Right lobe of liver (tissue), 6 donors: ENCODE data around the gene LMBRD2. TPM values are rescaled to one million over a fixed set of nuclear protein-coding genes. Genes with fewer than 3 reads are reported as not detected.
"Not testable (repeated sequence)": the region's sequence is repeated elsewhere in the genome, so short reads cannot be mapped to it uniquely, and the experiment has no call there.

Experiments used
- ATAC-seq, 4 donors: fragments of 200-7000 bp; cut with Tn5 transposase; one replicate each; pipeline ENCODE4 v1.9.1; 2020; ENCODE audit warnings: mild to moderate bottlenecking in 4 of 4, moderate library complexity in 4 of 4
- DNase-seq, 3 donors: peaks; one replicate each; pipeline ENCODE4 v3.0.0-alpha.2; 2020
- H3K27ac ChIP-seq, 3 donors: fragments of 200-600 bp; one replicate each; pipeline ENCODE4 v1.8.0; 2022
- H3K27me3 ChIP-seq, 2 donors: fragments of 200-600 bp; one replicate each; pipeline ENCODE4 v1.8.0; 2022
- H3K36me3 ChIP-seq, 4 donors: fragments of 200-600 bp; sonication (generic) in 1 of 4; one replicate each; pipeline versions ENCODE4 v1.5.1 to v1.8.0; 2017 to 2022; ENCODE audit warnings: control low read depth in 1 of 4
- H3K4me1 ChIP-seq, 4 donors: fragments of 200-600 bp; sonication (generic) in 1 of 4; one replicate each; pipeline versions ENCODE4 v1.5.1 to v1.8.0; 2017 to 2022; ENCODE audit warnings: control low read depth in 1 of 4
- H3K4me3 ChIP-seq, 3 donors: fragments of 200-600 bp; one replicate each; pipeline ENCODE4 v1.8.0; 2022
- H3K9me3 ChIP-seq, 4 donors: fragments of 200-600 bp; sonication (generic) in 1 of 4; one replicate each; pipeline versions ENCODE4 v1.5.1 to v1.8.0; 2017 to 2022; ENCODE audit warnings: control low read depth in 1 of 4
- POLR2A ChIP-seq: fragments of 450-650 bp; IDR thresholded peaks from one replicate; pipeline ENCODE4 v1.6.1; 2017; ENCODE audit warnings: antibody characterized with exemption, mild to moderate bottlenecking
- WGBS: methylation state at CpG from one replicate; pipeline ENCODE4 v1.1.6; 2018; ENCODE audit warnings: low coverage, low lambda C conversion rate; ENCODE audit not compliant: insufficient coverage; ENCODE audit errors: missing lambda C conversion rate; 5-methylcytosine and 5-hydroxymethylcytosine counted together
- intact Hi-C, 2 donors: fragments of 100-400 bp; cut with DNase I; formaldehyde crosslinking; loops; one replicate each; pipeline versions ENCODE4 v1.11.2 to v1.14.1; 2022
- total RNA-seq, 6 experiments: library from RNA; depleted of rRNA in 2 of 6; stranded (reverse); fragments of >200 nt in 2 of 6; fragmentation: NEBNext Ultra II Directional in 3 of 6; extraction: Animal tissue kit (Norgen Biotek cat#: 25700) in 3 of 6; gene quantifications; one replicate each; pipeline versions ENCODE4 v1.1.0 to v1.2.4, GENCODE V29; 2016 to 2023
- TF ChIP-seq, protein P1 (sequence below), 4 donors: fragments of 200-600 bp in 3 of 4; fragments of 450-650 bp in 1 of 4; IDR thresholded peaks; one replicate each; pipeline versions ENCODE4 v1.5.1 to v1.8.0; 2016 to 2022; ENCODE audit warnings: antibody characterized with exemption in 4 of 4, mild to moderate bottlenecking in 2 of 4
- donor health status: DM: no; HTN: yes; CAD: no.
- donor health status: DM: no; HTN: no; CAD: no.
- donor health status: DM: no; HTN: no; CAD: no.
- donor health status: DM: no; HTN: yes; CAD: no.
- donor health status: DM: no; HTN: yes; CAD: no.

LMBRD2 gene
- total RNA-seq, 6 experiments from 2014 or later: 8.0 to 13.0 (median 10.5) TPM

DNA sequence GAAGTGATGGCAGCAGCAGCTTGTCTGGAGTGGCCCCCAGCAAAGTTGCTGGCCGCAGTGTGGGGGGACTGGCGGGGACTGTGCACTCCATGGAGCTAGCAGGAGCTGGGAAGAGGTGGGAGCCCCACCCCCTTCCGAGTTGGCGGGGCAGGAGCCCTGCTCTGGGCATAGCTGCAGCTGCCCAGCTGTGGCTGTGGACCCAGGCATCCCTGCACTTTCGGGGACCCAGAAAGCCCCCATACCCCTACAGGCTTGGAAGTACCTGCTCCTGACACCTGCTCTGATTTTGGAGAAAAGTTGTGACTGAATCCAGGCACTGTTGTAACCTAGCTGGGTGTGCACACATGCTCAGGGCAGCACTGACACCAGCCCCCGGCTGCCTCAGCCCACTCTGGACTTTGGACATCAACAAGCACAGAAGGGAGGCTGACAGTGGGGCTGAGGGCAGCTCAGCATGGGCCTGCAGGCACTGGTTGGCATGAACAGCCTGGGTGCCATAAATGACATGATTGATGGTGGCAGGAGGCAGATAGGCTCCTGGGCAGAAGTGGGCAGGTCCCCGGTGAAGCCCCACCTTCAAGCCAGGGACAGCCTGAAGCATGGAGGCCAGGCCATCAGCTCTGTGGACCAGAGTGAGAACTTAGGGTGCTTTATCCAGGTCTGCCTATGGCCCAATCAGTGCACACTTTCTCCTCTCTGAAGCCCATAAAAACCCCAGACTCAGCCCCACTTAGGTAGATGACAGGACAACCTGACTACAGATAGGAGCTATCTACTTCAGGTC, 12.6 kb downstream of the LMBRD2 start:
- no peaks in the 10 kb centered on the region for H3K9me3 ChIP-seq
- H3K4me1 ChIP-seq: no peaks in the 10 kb centered on the region
- H3K4me3 ChIP-seq: no peak overlapping the region
- intact Hi-C loops: no loop called here
- WGBS: 60% methylated on average over 1 of the region's 7 CpGs
- no peak for TF ChIP-seq POLR2A
- TF ChIP-seq, protein P1, sequence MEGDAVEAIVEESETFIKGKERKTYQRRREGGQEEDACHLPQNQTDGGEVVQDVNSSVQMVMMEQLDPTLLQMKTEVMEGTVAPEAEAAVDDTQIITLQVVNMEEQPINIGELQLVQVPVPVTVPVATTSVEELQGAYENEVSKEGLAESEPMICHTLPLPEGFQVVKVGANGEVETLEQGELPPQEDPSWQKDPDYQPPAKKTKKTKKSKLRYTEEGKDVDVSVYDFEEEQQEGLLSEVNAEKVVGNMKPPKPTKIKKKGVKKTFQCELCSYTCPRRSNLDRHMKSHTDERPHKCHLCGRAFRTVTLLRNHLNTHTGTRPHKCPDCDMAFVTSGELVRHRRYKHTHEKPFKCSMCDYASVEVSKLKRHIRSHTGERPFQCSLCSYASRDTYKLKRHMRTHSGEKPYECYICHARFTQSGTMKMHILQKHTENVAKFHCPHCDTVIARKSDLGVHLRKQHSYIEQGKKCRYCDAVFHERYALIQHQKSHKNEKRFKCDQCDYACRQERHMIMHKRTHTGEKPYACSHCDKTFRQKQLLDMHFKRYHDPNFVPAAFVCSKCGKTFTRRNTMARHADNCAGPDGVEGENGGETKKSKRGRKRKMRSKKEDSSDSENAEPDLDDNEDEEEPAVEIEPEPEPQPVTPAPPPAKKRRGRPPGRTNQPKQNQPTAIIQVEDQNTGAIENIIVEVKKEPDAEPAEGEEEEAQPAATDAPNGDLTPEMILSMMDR (IDR thresholded peaks at IDR 0.05): no peak
- peak in 1 of 3 donors; percentile 41 for DNase-seq
- ATAC-seq: peak; percentile 60 to 98 (median 96)
- peaks cover 0 to 26% (median 7%) of the 10 kb centered on the region in 4 donors for H3K36me3 ChIP-seq
- H3K27me3 ChIP-seq: no peaks in the 10 kb centered on the region
- no peak overlapping the region for H3K27ac ChIP-seq

DNA sequence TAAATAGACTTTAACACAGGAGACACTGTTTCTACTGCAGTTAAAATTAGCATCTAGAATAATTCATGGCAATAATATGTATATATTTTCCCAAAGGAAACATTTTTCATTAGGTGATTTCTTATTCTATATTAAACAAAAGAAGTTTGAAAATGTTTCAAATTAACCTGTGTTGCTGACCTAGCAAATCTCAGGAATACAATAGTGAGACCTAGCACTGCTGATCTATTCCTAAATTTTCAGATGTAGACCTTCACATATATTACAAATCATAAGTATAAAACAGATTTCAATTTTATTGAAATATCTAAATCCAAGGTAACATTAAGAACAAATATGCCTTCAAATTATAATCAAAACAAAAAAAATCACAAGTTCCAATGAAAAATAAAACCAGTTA, 15.1 kb downstream of the LMBRD2 start:
- Histone ChIP-seq H3K9me3 (no peaks in the 10 kb centered on the region), H3K4me3 (no peak overlapping the region), H3K36me3 (peaks cover 0 to 22% (median 4%) of the 10 kb centered on the region in 4 donors), H3K27me3 (no peaks in the 10 kb centered on the region), H3K4me1 (no peaks in the 10 kb centered on the region), H3K27ac (no peak overlapping the region)
- intact Hi-C loops: no loop called here
- ATAC-seq: no peak
- DNase-seq: no peak
- TF ChIP-seq, protein P1 (IDR thresholded peaks at IDR 0.05): no peak
- no peak for TF ChIP-seq POLR2A

DNA sequence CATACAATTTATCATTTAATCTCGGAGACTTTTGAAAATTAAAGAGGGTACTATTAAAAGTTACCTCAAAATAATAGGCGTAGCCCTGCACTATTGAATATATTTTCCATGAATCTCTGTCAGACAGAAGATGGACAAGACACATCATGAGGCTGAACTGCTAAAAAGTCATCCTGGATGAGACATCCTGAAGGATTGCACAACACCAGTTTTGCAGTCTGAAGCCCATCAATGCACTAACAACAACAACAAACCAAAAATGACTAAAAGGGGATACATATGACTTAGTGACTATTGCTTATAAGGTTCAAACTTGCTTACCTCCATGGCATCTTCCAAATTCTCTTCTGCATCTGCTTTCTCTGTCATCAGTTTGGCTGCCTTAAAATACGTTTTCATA, 15.7 kb downstream of the LMBRD2 start:
- intact Hi-C loops: no loop called here
- Histone ChIP-seq H3K9me3 (no peaks in the 10 kb centered on the region), H3K4me3 (no peak overlapping the region), H3K27ac (no peak overlapping the region), H3K27me3 (no peaks in the 10 kb centered on the region), H3K4me1 (no peaks in the 10 kb centered on the region), H3K36me3 (peaks cover 0 to 22% (median 4%) of the 10 kb centered on the region in 4 donors)
- no peak for ATAC-seq
- WGBS: 100% methylated on average over 3 of the region's 3 CpGs
- DNase-seq: no peak
- TF ChIP-seq, protein P1 (IDR thresholded peaks at IDR 0.05): no peak
- no peak for TF ChIP-seq POLR2A

DNA sequence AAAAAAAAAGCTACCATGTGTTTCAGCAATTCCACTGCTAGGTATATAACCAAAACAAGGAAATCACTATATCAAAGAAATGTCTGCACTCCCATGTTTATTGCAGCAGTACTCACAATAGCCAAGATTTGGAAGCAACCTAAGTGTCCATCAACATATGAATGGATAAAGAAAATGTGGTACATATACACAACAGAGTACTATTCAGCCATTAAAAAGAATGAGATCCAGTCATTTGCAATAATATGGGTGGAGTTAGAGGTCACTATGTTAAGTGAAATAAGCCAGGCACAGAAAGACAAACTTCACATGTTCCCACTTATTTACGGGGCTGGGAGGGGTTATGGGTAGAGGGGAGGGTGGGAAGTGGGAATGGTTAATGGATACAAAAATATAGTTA, 18.7 kb downstream of the LMBRD2 start:
- H3K4me3 ChIP-seq, ATAC-seq, intact Hi-C loops, H3K27ac ChIP-seq, H3K27me3 ChIP-seq, DNase-seq, H3K9me3 ChIP-seq, H3K4me1 ChIP-seq: not testable (repeated sequence)
- H3K36me3 ChIP-seq: peaks cover 0 to 18% (median 4%) of the 10 kb centered on the region in 4 donors
- 86% methylated on average over 1 of the region's 1 CpG for WGBS

DNA sequence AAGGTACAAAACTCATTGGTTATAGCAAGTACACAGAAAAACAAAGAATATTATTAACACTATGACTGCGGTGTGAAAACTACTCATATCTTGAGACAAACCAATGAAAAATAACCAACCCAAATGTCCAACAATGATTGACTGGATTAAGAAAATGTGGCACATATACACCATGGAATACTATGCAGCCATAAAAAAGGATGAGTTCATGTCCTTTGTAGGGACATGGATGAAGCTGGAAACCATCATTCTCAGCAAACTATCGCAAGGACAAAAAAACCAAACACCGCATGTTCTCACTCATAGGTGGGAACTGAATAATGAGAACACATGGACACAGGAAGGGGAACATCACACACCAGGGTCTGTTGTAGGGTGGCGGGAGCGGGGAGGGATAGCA, 22.0 kb downstream of the LMBRD2 start:
- DNase-seq, H3K36me3 ChIP-seq, H3K27ac ChIP-seq, ATAC-seq, H3K4me3 ChIP-seq, intact Hi-C loops, H3K4me1 ChIP-seq, H3K9me3 ChIP-seq, H3K27me3 ChIP-seq: not testable (repeated sequence)
- 94% methylated on average over 3 of the region's 5 CpGs for WGBS
